Measurements from ENCODE around the gene DDX49. TPM values are rescaled to one million over a fixed set of nuclear protein-coding genes. Genes with fewer than 3 reads are reported as not detected.
A peak's percentile ranks its signal among the peaks of the same experiment; 100 is the strongest.
"Not testable (repeated sequence)": the region's sequence is repeated elsewhere in the genome, so short reads cannot be mapped to it uniquely, and the experiment has no call there.

DDX49 gene
- total and polyA plus RNA-seq, 2 donors from 2014 or later: 39.5 to 40.6 TPM

GRCh38 chr19:18951721-18952281 lies 32.3 kb downstream of the DDX49 start:
- FAIRE-seq: no peak
- no peak for TF ChIP-seq CTCF (IDR thresholded peaks at IDR 0.05; ENCODE audit: borderline replicate concordance, extremely low read depth, insufficient read depth)
- H3K27ac ChIP-seq (ENCODE audit: low read depth in 2 of 2, low read length in 2 of 2): no peak overlapping the region
- H3K27me3 ChIP-seq (ENCODE audit: control insufficient read depth, insufficient read depth, low read length): no peaks in the 10 kb centered on the region
- intact Hi-C loops (cut with DNase I): no loop called here
- H3K4me1 ChIP-seq (ENCODE audit: control insufficient read depth in 2 of 3, insufficient read depth in 2 of 3, low read depth in 1 of 3, low read length in 3 of 3): no peaks in the 10 kb centered on the region
- no peaks in the 10 kb centered on the region for H3K36me3 ChIP-seq (ENCODE audit: control insufficient read depth in 2 of 3, insufficient read depth in 3 of 3, low read length in 3 of 3)
- no peak for DNase-seq
- no peak overlapping the region for H3K9ac ChIP-seq (ENCODE audit: low read length in 3 of 3)
- H3K4me3 ChIP-seq (ENCODE audit: low read length in 3 of 3): no peak overlapping the region
- no peaks in the 10 kb centered on the region for H3K9me3 ChIP-seq (ENCODE audit: control insufficient read depth in 2 of 3, insufficient read depth in 1 of 3, low read length in 3 of 3)

- intact Hi-C loops (cut with DNase I); FAIRE-seq; H3K9me3 ChIP-seq (ENCODE audit: control insufficient read depth in 2 of 3, insufficient read depth in 1 of 3, low read length in 3 of 3); H3K27me3 ChIP-seq (ENCODE audit: control insufficient read depth, insufficient read depth, low read length); H3K27ac ChIP-seq (ENCODE audit: low read depth in 2 of 2, low read length in 2 of 2); H3K36me3 ChIP-seq (ENCODE audit: control insufficient read depth in 2 of 3, insufficient read depth in 3 of 3, low read length in 3 of 3); H3K4me3 ChIP-seq (ENCODE audit: low read length in 3 of 3); H3K9ac ChIP-seq (ENCODE audit: low read length in 3 of 3); H3K4me1 ChIP-seq (ENCODE audit: control insufficient read depth in 2 of 3, insufficient read depth in 2 of 3, low read depth in 1 of 3, low read length in 3 of 3): not testable (repeated sequence)
- peak in 3 of 5 donors; percentile 47 to 63 (median 56) for DNase-seq
Observed at GRCh38 chr19:18952364-18953003, 33.0 kb downstream of the DDX49 start.

- TF ChIP-seq CTCF (IDR thresholded peaks at IDR 0.05; ENCODE audit: borderline replicate concordance, extremely low read depth, insufficient read depth): no peak
- no peaks in the 10 kb centered on the region for H3K27me3 ChIP-seq (ENCODE audit: control insufficient read depth, insufficient read depth, low read length)
- no peaks in the 10 kb centered on the region for H3K4me1 ChIP-seq (ENCODE audit: control insufficient read depth in 2 of 3, insufficient read depth in 2 of 3, low read depth in 1 of 3, low read length in 3 of 3)
- intact Hi-C loops (cut with DNase I): no loop called here
- no peak for FAIRE-seq
- no peak overlapping the region for H3K27ac ChIP-seq (ENCODE audit: low read depth in 2 of 2, low read length in 2 of 2)
- no peaks in the 10 kb centered on the region for H3K9me3 ChIP-seq (ENCODE audit: control insufficient read depth in 2 of 3, insufficient read depth in 1 of 3, low read length in 3 of 3)
- DNase-seq: no peak
- no peak overlapping the region for H3K4me3 ChIP-seq (ENCODE audit: low read length in 3 of 3)
- no peaks in the 10 kb centered on the region for H3K36me3 ChIP-seq (ENCODE audit: control insufficient read depth in 2 of 3, insufficient read depth in 3 of 3, low read length in 3 of 3)
- no peak overlapping the region for H3K9ac ChIP-seq (ENCODE audit: low read length in 3 of 3)
Observed at GRCh38 chr19:18954094-18954493, 34.6 kb downstream of the DDX49 start.

- FAIRE-seq (no peak), DNase-seq (no peak)
- TF ChIP-seq CTCF (IDR thresholded peaks at IDR 0.05; ENCODE audit: borderline replicate concordance, extremely low read depth, insufficient read depth): no peak
- Histone ChIP-seq H3K9ac (ENCODE audit: low read length in 3 of 3) (no peak overlapping the region), H3K36me3 (ENCODE audit: control insufficient read depth in 2 of 3, insufficient read depth in 3 of 3, low read length in 3 of 3) (no peaks in the 10 kb centered on the region), H3K27me3 (ENCODE audit: control insufficient read depth, insufficient read depth, low read length) (no peaks in the 10 kb centered on the region), H3K4me1 (ENCODE audit: control insufficient read depth in 2 of 3, insufficient read depth in 2 of 3, low read depth in 1 of 3, low read length in 3 of 3) (no peaks in the 10 kb centered on the region), H3K9me3 (ENCODE audit: control insufficient read depth in 2 of 3, insufficient read depth in 1 of 3, low read length in 3 of 3) (no peaks in the 10 kb centered on the region), H3K27ac (ENCODE audit: low read depth in 2 of 2, low read length in 2 of 2) (no peak overlapping the region), H3K4me3 (ENCODE audit: low read length in 3 of 3) (no peak overlapping the region)
- intact Hi-C loops (cut with DNase I): no loop called here
Observed at GRCh38 chr19:18955042-18955441, 35.5 kb downstream of the DDX49 start.
